H1 (cell line): ENCODE measurements around the gene CTNND2. TPM values are rescaled to one million over a fixed set of nuclear protein-coding genes. Genes with fewer than 3 reads are reported as not detected.

ENCODE experiments used
- CTCF ChIA-PET: fragments of 300-600 bp; sonication (Branson Sonifier 250); formaldehyde crosslinking; loops from one replicate; lab custom pipeline; 2021; ENCODE audit not compliant: partially characterized antibody; lab: Charles Lee
- POLR2A ChIA-PET: fragments of 300-600 bp; sonication (Branson Sonifier 250); formaldehyde crosslinking; loops from one replicate; lab custom pipeline; 2021; ENCODE audit warnings: inconsistent platforms; ENCODE audit not compliant: partially characterized antibody; lab: Charles Lee
- DNase-seq, 2 experiments: peaks; one replicate each; pipeline versions ENCODE4 v3.0.0 to v3.0.0-alpha.2; 2010 to 2022; ENCODE audit warnings: low spot score in 2 of 2, low read depth in 1 of 2, mixed read lengths in 1 of 2
- FAIRE-seq: peaks from 2 replicates; lab custom pipeline; 2011; peaks lifted over from hg19 to GRCh38; lab: Jason Lieb, UNC
- H2AFZ ChIP-seq: 2 replicates; pipeline ENCODE4 v1.8.1; 2012; ENCODE audit warnings: low read length, inconsistent platforms
- H2AK5ac ChIP-seq: 2 replicates; pipeline ENCODE4 v1.6.1; 2013; ENCODE audit warnings: low read depth, low read length
- H2BK120ac ChIP-seq: replicated peaks from 2 replicates; pipeline ENCODE3; 2013; ENCODE audit warnings: low read depth, low read length, inconsistent platforms
- H2BK12ac ChIP-seq: 2 replicates; pipeline ENCODE4 v1.6.1; 2013; ENCODE audit warnings: low read depth, low read length
- H2BK15ac ChIP-seq: 2 replicates; pipeline ENCODE4 v1.6.1; 2013; ENCODE audit warnings: low read length
- H2BK20ac ChIP-seq: 2 replicates; pipeline ENCODE4 v1.6.1; 2013; ENCODE audit warnings: low read length
- H2BK5ac ChIP-seq: 2 replicates; pipeline ENCODE4 v1.6.1; 2013; ENCODE audit warnings: low read depth, low read length
- H3K14ac ChIP-seq: 2 replicates; pipeline ENCODE4 v1.6.1; 2013; ENCODE audit warnings: inconsistent platforms; ENCODE audit not compliant: insufficient read length
- H3K18ac ChIP-seq: 2 replicates; pipeline ENCODE4 v1.6.1; 2013; ENCODE audit warnings: low read length; ENCODE audit errors: extremely low read depth
- H3K23ac ChIP-seq: 2 replicates; pipeline ENCODE4 v1.6.1; 2013; ENCODE audit warnings: inconsistent platforms; ENCODE audit not compliant: insufficient read length
- H3K23me2 ChIP-seq: 2 replicates; pipeline ENCODE4 v1.6.1; 2013; ENCODE audit warnings: low read depth, low read length
- H3K27ac ChIP-seq: 2 replicates; pipeline ENCODE4 v1.6.1; 2011; ENCODE audit warnings: low read depth, low read length, inconsistent platforms
- H3K27me3 ChIP-seq, 4 experiments: replicated peaks in 1 of 4; 1 replicate in 1 of 4; 2 replicates in 3 of 4; pipeline versions ENCODE4 v1.6.1 to v1.8.1; 2011 to 2013; ENCODE audit warnings: low read length in 3 of 4, mild to moderate bottlenecking in 3 of 4, inconsistent platforms in 2 of 4, mixed read lengths in 2 of 4, moderate library complexity in 1 of 4; ENCODE audit not compliant: control insufficient read depth in 3 of 4, insufficient read depth in 3 of 4; ENCODE audit errors: extremely low read depth in 1 of 4
- H3K36me3 ChIP-seq, 4 experiments: 2 replicates each; pipeline versions ENCODE4 v1.6.1 to v1.8.1; 2011 to 2013; ENCODE audit warnings: mild to moderate bottlenecking in 4 of 4, low read length in 3 of 4, moderate library complexity in 2 of 4, control low read depth in 1 of 4, inconsistent platforms in 1 of 4; ENCODE audit not compliant: insufficient read depth in 4 of 4, control insufficient read depth in 2 of 4
- H3K4ac ChIP-seq: replicated peaks from 2 replicates; pipeline ENCODE3; 2013; ENCODE audit warnings: low read length, low read depth, mixed read lengths, inconsistent platforms; ENCODE audit not compliant: insufficient read length
- H3K4me1 ChIP-seq, 4 experiments: replicated peaks in 1 of 4; 1 replicate in 1 of 4; 2 replicates in 3 of 4; pipeline versions ENCODE4 v1.6.1 to v1.8.1; 2011 to 2013; ENCODE audit warnings: low read length in 3 of 4, inconsistent platforms in 2 of 4, mixed read lengths in 1 of 4; ENCODE audit not compliant: insufficient read depth in 4 of 4, control insufficient read depth in 3 of 4
- H3K4me2 ChIP-seq, 2 experiments: 2 replicates each; pipeline versions ENCODE4 v1.6.1 to v1.8.1; 2011 to 2013; ENCODE audit warnings: low read depth in 2 of 2, low read length in 2 of 2, control low read depth in 1 of 2, inconsistent platforms in 1 of 2, mild to moderate bottlenecking in 1 of 2; ENCODE audit not compliant: insufficient read depth in 1 of 2
- H3K4me3 ChIP-seq, 4 experiments: fragments of 200-600, 300-600 bp in 1 of 4; sonication (generic), shearing (Covaris generic), sonication (Bioruptor Twin) in 1 of 4; 2 replicates each; pipeline versions ENCODE4 v1.5.1 to v1.8.1; 2011 to 2016; ENCODE audit warnings: low read length in 4 of 4, low read depth in 3 of 4, control low read depth in 2 of 4, inconsistent platforms in 2 of 4, mild to moderate bottlenecking in 2 of 4, mixed read lengths in 1 of 4, moderate library complexity in 1 of 4; ENCODE audit not compliant: insufficient read depth in 2 of 4; ENCODE audit errors: extremely low read depth in 1 of 4
- H3K56ac ChIP-seq: replicated peaks from 2 replicates; pipeline ENCODE3; 2013; ENCODE audit warnings: low read depth, mild to moderate bottlenecking, mixed read lengths, low read length, inconsistent platforms; ENCODE audit not compliant: insufficient read length
- H3K79me1 ChIP-seq: 2 replicates; pipeline ENCODE4 v1.6.1; 2013; ENCODE audit warnings: low read depth, low read length, control low read depth
- H3K79me2 ChIP-seq, 2 experiments: 2 replicates each; pipeline versions ENCODE4 v1.6.1 to v1.8.1; 2012 to 2013; ENCODE audit warnings: low read length in 2 of 2, mild to moderate bottlenecking in 2 of 2, inconsistent platforms in 1 of 2; ENCODE audit not compliant: insufficient read depth in 2 of 2, control insufficient read depth in 1 of 2
- H3K9ac ChIP-seq, 4 experiments: replicated peaks in 1 of 4; 1 replicate in 1 of 4; 2 replicates in 3 of 4; pipeline versions ENCODE4 v1.6.1 to v1.8.1; 2011 to 2013; ENCODE audit warnings: low read depth in 3 of 4, low read length in 3 of 4, control low read depth in 2 of 4, mild to moderate bottlenecking in 2 of 4, moderate library complexity in 2 of 4, inconsistent platforms in 1 of 4; ENCODE audit errors: extremely low read depth in 1 of 4
- H3K9me3 ChIP-seq, 2 experiments: 2 replicates each; pipeline versions ENCODE4 v1.6.1 to v1.8.1; 2012 to 2013; ENCODE audit warnings: mild to moderate bottlenecking in 2 of 2, moderate library complexity in 2 of 2, control low read depth in 1 of 2, inconsistent platforms in 1 of 2, low read depth in 1 of 2, low read length in 1 of 2, mixed read lengths in 1 of 2; ENCODE audit not compliant: insufficient read depth in 2 of 2
- H4K20me1 ChIP-seq, 2 experiments: replicated peaks in 1 of 2; 2 replicates each; pipeline versions ENCODE3 to v1.8.1; 2011 to 2013; ENCODE audit warnings: inconsistent platforms in 2 of 2, low read length in 2 of 2, mild to moderate bottlenecking in 1 of 2; ENCODE audit not compliant: insufficient read depth in 2 of 2, control insufficient read depth in 1 of 2
- H4K5ac ChIP-seq: 2 replicates; pipeline ENCODE4 v1.6.1; 2013; ENCODE audit warnings: low read length, low read depth, mixed read lengths, inconsistent platforms; ENCODE audit not compliant: insufficient read length
- H4K8ac ChIP-seq: 2 replicates; pipeline ENCODE4 v1.8.0; 2013; ENCODE audit warnings: mild to moderate bottlenecking, moderate library complexity, low read length, inconsistent platforms; ENCODE audit not compliant: insufficient read depth; ENCODE audit errors: extremely low read depth
- H4K91ac ChIP-seq: replicated peaks from 2 replicates; pipeline ENCODE3; 2013; ENCODE audit warnings: low read length, mixed read lengths, inconsistent platforms; ENCODE audit not compliant: insufficient read length
- CBX5 ChIP-seq: fragments of 300-800, 300-1000 bp; sonication (generic); IDR thresholded peaks from 2 replicates; pipeline ENCODE4 v1.7.1; 2016; ENCODE audit warnings: antibody characterized with exemption, low read length, low read depth
- HDAC2 ChIP-seq, 2 experiments: fragments of 300-600 bp in 1 of 2; sonication (generic) in 1 of 2; IDR thresholded peaks; 2 replicates each; pipeline ENCODE4 v1.6.1; 2011 to 2012; ENCODE audit warnings: low read depth in 2 of 2, low read length in 2 of 2, mild to moderate bottlenecking in 2 of 2, moderate library complexity in 2 of 2, borderline replicate concordance in 1 of 2, inconsistent platforms in 1 of 2
- KDM1A ChIP-seq: fragments of 200-600, 300-600 bp; sonication (generic); IDR thresholded peaks from 2 replicates; pipeline ENCODE4 v1.7.1; 2016; ENCODE audit warnings: mild to moderate bottlenecking, low read length, borderline replicate concordance
- RFX5 ChIP-seq: IDR thresholded peaks from 2 replicates; pipeline ENCODE4 v1.6.1; 2011; ENCODE audit warnings: low read depth, low read length, improper control_type of control experiment, borderline replicate concordance
- SP1 ChIP-seq: IDR thresholded peaks from 2 replicates; pipeline ENCODE4 v1.6.1; 2011; ENCODE audit warnings: low read depth, low read length
- USF2 ChIP-seq: IDR thresholded peaks from 2 replicates; pipeline ENCODE4 v1.6.1; 2011; ENCODE audit warnings: low read length, improper control_type of control experiment
- WGBS, 2 experiments: shearing (Covaris generic) in 1 of 2; methylation state at CpG; one replicate each; pipeline versions ENCODE4 v1.1.6 to v1.1.7; 2013 to 2015; ENCODE audit warnings: low lambda C conversion rate in 2 of 2, mixed read lengths in 2 of 2, inconsistent platforms in 1 of 2, low coverage in 1 of 2, missing lambda C conversion rate in 1 of 2; ENCODE audit not compliant: insufficient replicate concordance in 2 of 2, insufficient coverage in 1 of 2, insufficient read length in 1 of 2; ENCODE audit errors: extremely low coverage in 1 of 2, missing lambda C conversion rate in 1 of 2; 5-methylcytosine and 5-hydroxymethylcytosine counted together
- polyA plus RNA-seq, 7 experiments: library from polyadenylated mRNA; depleted of rRNA in 3 of 7; stranded (reverse) in 5 of 7; unstranded in 2 of 7; fragments of >200 nt in 5 of 7; fragments of 200-250 nt in 2 of 7; gene quantifications; 1 replicate in 5 of 7; 2 replicates in 1 of 7; 4 replicates in 1 of 7; pipeline versions ENCODE4 v1.2.1 to v1.2.3, GENCODE V29; 2011 to 2013; ENCODE audit warnings: missing spikeins in 2 of 7, mixed read lengths in 2 of 7
- total RNA-seq: library from RNA; stranded (reverse); fragmentation: NEBNext Ultra II Directional; extraction: Animal tissue kit (Norgen Biotek cat#: 25700); gene quantifications from 2 replicates; pipeline ENCODE4 v1.2.1, GENCODE V29; 2021
- TF ChIP-seq, protein P1 (sequence below), 3 experiments: IDR thresholded peaks; 1 replicate in 2 of 3; 2 replicates in 1 of 3; pipeline versions ENCODE4 v1.5.1 to v1.6.1; 2011; ENCODE audit warnings: low read length in 3 of 3, mild to moderate bottlenecking in 3 of 3, inconsistent platforms in 2 of 3, low read depth in 1 of 3, moderate library complexity in 1 of 3; ENCODE audit not compliant: insufficient read depth in 1 of 3; ENCODE audit errors: control extremely low read depth in 1 of 3

The CTNND2 gene
- total and polyA plus RNA-seq, 2 of the 8 experiments (the other 6 are each of a cell fraction or from before 2014, with no cell fraction given), result 7.4 to 14.2 TPM

DNA sequence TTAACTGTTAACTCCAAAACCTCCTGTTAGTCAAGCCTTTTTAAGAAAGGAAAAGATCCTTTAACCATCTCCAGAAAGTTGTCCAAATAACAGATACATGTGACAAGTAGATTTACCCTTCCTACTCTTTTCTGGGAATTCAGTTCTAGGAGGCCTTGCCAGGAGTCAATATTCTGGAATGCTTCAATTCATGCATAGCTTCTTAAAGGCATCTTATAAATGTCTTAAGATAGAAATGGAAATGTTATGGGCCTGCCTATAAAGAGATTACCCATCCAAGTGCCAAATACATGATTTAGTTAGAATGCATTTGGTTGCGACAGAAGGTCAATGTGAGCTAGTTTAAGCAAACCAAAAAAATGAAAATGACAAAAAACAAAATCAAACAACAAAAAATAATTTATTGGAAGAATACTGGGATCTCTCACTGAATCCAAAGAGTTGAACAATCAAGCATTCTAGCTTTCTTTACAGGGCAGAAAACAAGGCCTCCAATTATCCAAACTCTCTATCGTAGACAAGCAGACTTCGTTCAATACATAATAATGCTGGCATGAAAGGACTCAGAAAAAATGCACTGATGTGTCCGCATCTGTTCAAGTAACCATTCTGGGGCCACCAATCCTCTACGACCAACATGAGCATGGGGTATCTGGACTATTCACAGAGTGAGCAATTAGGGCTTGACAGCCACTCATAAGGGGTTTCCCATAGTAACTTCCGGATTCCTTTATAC is 188.6 kb downstream of the CTNND2 start:
- H2BK120ac ChIP-seq, result no peak overlapping the region
- no peak overlapping the region; a peak in 1 of 4 replicates for H3K4me2 ChIP-seq
- H3K4ac ChIP-seq, result no peak overlapping the region
- DNase-seq, result no peak
- H3K9me3 ChIP-seq, result no peaks in the 10 kb centered on the region
- no peaks in the 10 kb centered on the region for H3K4me1 ChIP-seq
- H2AK5ac ChIP-seq, result no peak overlapping the region
- no peak overlapping the region for H3K23ac ChIP-seq
- no peak overlapping the region for H3K9ac ChIP-seq
- H3K79me1 ChIP-seq, result no peaks in the 10 kb centered on the region
- H3K23me2 ChIP-seq, result no peaks in the 10 kb centered on the region; the same call in 1 of the 2 replicates
- no peak overlapping the region for H3K4me3 ChIP-seq
- no peak overlapping the region for H4K91ac ChIP-seq
- peaks cover 0 to 1% (median 0%) of the 10 kb centered on the region in 4 experiments; a peak in 1 of 7 replicates for H3K27me3 ChIP-seq
- H3K56ac ChIP-seq, result no peak overlapping the region
- no peak overlapping the region for H2AFZ ChIP-seq
- WGBS, 2 experiments, result 91% methylated on average over 6 of the region's 6 CpGs; no CpG with 5 or more reads in 1 of the 2 experiments
- no peak overlapping the region for H4K8ac ChIP-seq
- no peak for FAIRE-seq
- no peak overlapping the region for H3K18ac ChIP-seq
- H4K5ac ChIP-seq, result no peak overlapping the region
- no peak overlapping the region for H2BK15ac ChIP-seq
- no peak overlapping the region for H2BK12ac ChIP-seq
- no peak overlapping the region for H3K27ac ChIP-seq
- CTCF ChIA-PET, result interaction anchor here (0.7 kb wide), 1 partner anchor 201 kb away, joined by 3 read pairs; no protein-coding TSS in a partner anchor
- H4K20me1 ChIP-seq, result no peaks in the 10 kb centered on the region
- H2BK5ac ChIP-seq, result no peak overlapping the region
- POLR2A ChIA-PET, result no interaction called here
- H2BK20ac ChIP-seq, result no peak overlapping the region
- H3K36me3 ChIP-seq, result no peaks in the 10 kb centered on the region
- no peaks in the 10 kb centered on the region for H3K79me2 ChIP-seq
- H3K14ac ChIP-seq, result no peak overlapping the region
- no peak for TF ChIP-seq CBX5
- TF ChIP-seq SP1, result no peak
- TF ChIP-seq, protein P1, sequence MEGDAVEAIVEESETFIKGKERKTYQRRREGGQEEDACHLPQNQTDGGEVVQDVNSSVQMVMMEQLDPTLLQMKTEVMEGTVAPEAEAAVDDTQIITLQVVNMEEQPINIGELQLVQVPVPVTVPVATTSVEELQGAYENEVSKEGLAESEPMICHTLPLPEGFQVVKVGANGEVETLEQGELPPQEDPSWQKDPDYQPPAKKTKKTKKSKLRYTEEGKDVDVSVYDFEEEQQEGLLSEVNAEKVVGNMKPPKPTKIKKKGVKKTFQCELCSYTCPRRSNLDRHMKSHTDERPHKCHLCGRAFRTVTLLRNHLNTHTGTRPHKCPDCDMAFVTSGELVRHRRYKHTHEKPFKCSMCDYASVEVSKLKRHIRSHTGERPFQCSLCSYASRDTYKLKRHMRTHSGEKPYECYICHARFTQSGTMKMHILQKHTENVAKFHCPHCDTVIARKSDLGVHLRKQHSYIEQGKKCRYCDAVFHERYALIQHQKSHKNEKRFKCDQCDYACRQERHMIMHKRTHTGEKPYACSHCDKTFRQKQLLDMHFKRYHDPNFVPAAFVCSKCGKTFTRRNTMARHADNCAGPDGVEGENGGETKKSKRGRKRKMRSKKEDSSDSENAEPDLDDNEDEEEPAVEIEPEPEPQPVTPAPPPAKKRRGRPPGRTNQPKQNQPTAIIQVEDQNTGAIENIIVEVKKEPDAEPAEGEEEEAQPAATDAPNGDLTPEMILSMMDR (IDR thresholded peaks at IDR 0.05; ENCODE audit: control extremely low read depth in 1 of 3, insufficient read depth in 1 of 3, low read depth in 1 of 3, low read length in 3 of 3), result no peak
- no peak for TF ChIP-seq HDAC2 (IDR thresholded peaks at IDR 0.05; ENCODE audit: borderline replicate concordance in 1 of 2, low read depth in 2 of 2, low read length in 2 of 2)
- no peak for TF ChIP-seq RFX5
- no peak for TF ChIP-seq KDM1A
- TF ChIP-seq USF2, result no peak
